Fibroblast of lung (primary cell): ENCODE data around the gene S100Z. TPM values are rescaled to one million over a fixed set of nuclear protein-coding genes. Genes with fewer than 3 reads are reported as not detected.

Experiments used
- DNase-seq, 2 donors: peaks; one replicate each; pipeline versions ENCODE4 v3.0.0 to v3.0.0-alpha.2; 2010; ENCODE audit warnings: low read depth in 2 of 2
- H2AFZ ChIP-seq: 2 replicates; pipeline ENCODE4 v1.5.1; 2012; ENCODE audit warnings: low read length, control low read depth, inconsistent platforms
- H3K27ac ChIP-seq: 2 replicates; pipeline ENCODE4 v1.5.1; 2011; ENCODE audit warnings: low read length, control low read depth; ENCODE audit not compliant: insufficient read depth
- H3K27me3 ChIP-seq: 2 replicates; pipeline ENCODE4 v1.5.1; 2011; ENCODE audit warnings: mild to moderate bottlenecking, low read length; ENCODE audit not compliant: control insufficient read depth, insufficient read depth
- H3K36me3 ChIP-seq: 2 replicates; pipeline ENCODE4 v1.5.1; 2011; ENCODE audit warnings: low read length; ENCODE audit not compliant: control insufficient read depth, insufficient read depth
- H3K4me1 ChIP-seq: 2 replicates; pipeline ENCODE4 v1.5.1; 2011; ENCODE audit warnings: low read length; ENCODE audit not compliant: control insufficient read depth, insufficient read depth; ENCODE audit errors: extremely low read depth
- H3K4me2 ChIP-seq: 2 replicates; pipeline ENCODE4 v1.5.1; 2011; ENCODE audit warnings: low read length, control low read depth; ENCODE audit not compliant: insufficient read depth; ENCODE audit errors: extremely low read depth
- H3K4me3 ChIP-seq, 4 experiments: fragments of 200-600 bp in 1 of 4; sonication (generic) in 1 of 4; replicated peaks in 1 of 4; 2 replicates each; pipeline ENCODE4 v1.5.1; 2011 to 2016; ENCODE audit warnings: low read length in 4 of 4, low read depth in 3 of 4, mild to moderate bottlenecking in 3 of 4, control low read depth in 2 of 4, inconsistent platforms in 1 of 4, mixed read lengths in 1 of 4; ENCODE audit not compliant: insufficient read depth in 1 of 4; ENCODE audit errors: control extremely low read depth in 1 of 4
- H3K79me2 ChIP-seq: 2 replicates; pipeline ENCODE4 v1.5.1; 2012; ENCODE audit warnings: mild to moderate bottlenecking, low read length, inconsistent platforms; ENCODE audit not compliant: control insufficient read depth, insufficient read depth
- H3K9ac ChIP-seq: 2 replicates; pipeline ENCODE4 v1.5.1; 2011; ENCODE audit warnings: mild to moderate bottlenecking, low read length, control low read depth; ENCODE audit not compliant: insufficient read depth
- H3K9me3 ChIP-seq: 2 replicates; pipeline ENCODE4 v1.5.1; 2012; ENCODE audit warnings: low read depth, low read length; ENCODE audit not compliant: control insufficient read depth, insufficient read depth
- H4K20me1 ChIP-seq: 2 replicates; pipeline ENCODE4 v1.5.1; 2011; ENCODE audit warnings: low read length; ENCODE audit not compliant: control insufficient read depth, insufficient read depth; ENCODE audit errors: extremely low read depth
- EZH2 ChIP-seq: IDR thresholded peaks from 2 replicates; pipeline ENCODE4 v1.5.1; 2012; ENCODE audit warnings: low read length, control low read depth, mild to moderate bottlenecking; ENCODE audit errors: missing control alignments
- polyA plus RNA-seq, 2 donors: library from polyadenylated mRNA; depleted of rRNA in 1 of 2; stranded (reverse) in 1 of 2; unstranded in 1 of 2; fragments of >200 nt; gene quantifications; 2 replicates each; pipeline ENCODE4 v1.2.1, GENCODE V29; 2011 to 2012; ENCODE audit warnings: missing spikeins in 1 of 2
- total RNA-seq: library from RNA; depleted of rRNA; stranded (reverse); fragments of >200 nt; gene quantifications from 2 replicates; pipeline ENCODE4 v1.2.1, GENCODE V29; 2014
- TF ChIP-seq, protein P1 (sequence below), 2 donors: IDR thresholded peaks in 1 of 2; conservative IDR thresholded peaks in 1 of 2; 1 replicate in 1 of 2; 2 replicates in 1 of 2; pipeline ENCODE4 v1.5.1; 2011 to 2012; ENCODE audit warnings: low read length in 2 of 2, control low read depth in 1 of 2, inconsistent platforms in 1 of 2, low read depth in 1 of 2, mild to moderate bottlenecking in 1 of 2

S100Z gene
- total and polyA plus RNA-seq, 2 donors (not counting 1 experiment from before 2014, with no cell fraction given): not detected

DNA sequence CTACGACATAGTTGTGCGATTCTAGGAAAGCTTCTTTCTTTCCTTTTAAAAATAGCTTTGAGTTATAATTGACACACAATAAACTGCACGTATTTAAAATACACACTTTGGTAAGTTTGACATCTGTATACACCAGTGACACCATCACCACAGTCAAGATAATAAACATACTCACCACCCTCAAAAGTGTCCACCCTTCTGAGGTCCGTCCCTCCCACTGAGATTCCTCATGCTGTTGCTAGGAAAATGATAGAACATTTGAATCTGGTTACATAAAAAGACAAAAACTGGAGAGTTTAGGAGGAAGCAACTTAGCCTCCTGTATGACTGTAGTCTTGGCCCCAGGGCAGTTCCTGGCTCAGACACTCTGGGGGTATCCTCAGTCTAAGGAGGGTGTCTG, 17.2 kb downstream of the S100Z start:
- Histone ChIP-seq H3K4me1 (no peaks in the 10 kb centered on the region), H4K20me1 (no peaks in the 10 kb centered on the region), H3K4me2 (peak overlapping the region; percentile 35), H3K27me3 (no peaks in the 10 kb centered on the region), H3K27ac (no peak overlapping the region), H3K4me3 (no peak overlapping the region), H3K9me3 (no peaks in the 10 kb centered on the region), H2AFZ (peak overlapping the region; percentile 40), H3K9ac (no peak overlapping the region), H3K79me2 (no peaks in the 10 kb centered on the region), H3K36me3 (no peaks in the 10 kb centered on the region)
- peak; percentile 5 to 36 for DNase-seq
- TF ChIP-seq EZH2: no peak

DNA sequence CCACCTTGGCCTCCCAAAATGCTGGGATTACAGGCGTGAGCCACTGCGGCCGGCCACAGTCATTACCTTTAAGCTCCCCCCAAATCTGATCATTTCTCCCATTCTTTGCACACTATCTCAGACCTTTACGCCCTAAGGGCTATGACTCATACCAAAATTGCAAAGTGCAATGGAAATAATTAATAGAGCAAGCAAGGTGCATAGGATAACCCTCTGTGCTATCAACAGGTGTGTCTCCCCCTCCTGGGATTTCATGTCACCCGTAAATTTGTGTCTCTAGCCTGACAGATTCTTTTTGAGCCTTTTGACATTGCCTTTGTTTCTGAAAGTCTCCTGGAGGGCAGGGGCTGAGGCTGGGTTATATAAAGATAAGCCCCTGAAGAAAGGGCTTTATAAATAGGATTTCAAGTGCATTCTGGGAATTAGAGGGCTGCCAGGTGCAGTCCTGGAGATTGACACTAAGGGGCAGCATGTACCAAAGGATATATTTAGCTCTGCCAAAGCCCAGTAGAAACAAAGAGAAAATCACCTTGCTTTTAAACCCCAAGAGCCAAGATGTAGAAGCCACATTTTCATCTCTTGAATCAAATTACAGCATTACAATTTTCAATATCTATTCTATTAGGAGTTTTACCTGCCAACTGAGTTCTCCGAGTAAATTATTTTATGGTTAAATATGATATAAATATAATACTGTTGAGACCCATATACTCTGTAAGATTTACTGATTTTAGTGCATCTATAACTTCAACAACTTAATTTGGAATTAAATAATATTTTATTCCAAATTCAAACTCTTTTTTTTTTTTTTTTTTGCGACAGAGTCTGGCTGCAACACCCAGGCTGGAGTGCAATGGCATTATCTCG, 18.2 kb downstream of the S100Z start:
- no peaks in the 10 kb centered on the region for H4K20me1 ChIP-seq
- H3K9me3 ChIP-seq: no peaks in the 10 kb centered on the region
- no peak overlapping the region for H3K27ac ChIP-seq
- DNase-seq: peak; percentile 51 to 78
- TF ChIP-seq, protein P1, sequence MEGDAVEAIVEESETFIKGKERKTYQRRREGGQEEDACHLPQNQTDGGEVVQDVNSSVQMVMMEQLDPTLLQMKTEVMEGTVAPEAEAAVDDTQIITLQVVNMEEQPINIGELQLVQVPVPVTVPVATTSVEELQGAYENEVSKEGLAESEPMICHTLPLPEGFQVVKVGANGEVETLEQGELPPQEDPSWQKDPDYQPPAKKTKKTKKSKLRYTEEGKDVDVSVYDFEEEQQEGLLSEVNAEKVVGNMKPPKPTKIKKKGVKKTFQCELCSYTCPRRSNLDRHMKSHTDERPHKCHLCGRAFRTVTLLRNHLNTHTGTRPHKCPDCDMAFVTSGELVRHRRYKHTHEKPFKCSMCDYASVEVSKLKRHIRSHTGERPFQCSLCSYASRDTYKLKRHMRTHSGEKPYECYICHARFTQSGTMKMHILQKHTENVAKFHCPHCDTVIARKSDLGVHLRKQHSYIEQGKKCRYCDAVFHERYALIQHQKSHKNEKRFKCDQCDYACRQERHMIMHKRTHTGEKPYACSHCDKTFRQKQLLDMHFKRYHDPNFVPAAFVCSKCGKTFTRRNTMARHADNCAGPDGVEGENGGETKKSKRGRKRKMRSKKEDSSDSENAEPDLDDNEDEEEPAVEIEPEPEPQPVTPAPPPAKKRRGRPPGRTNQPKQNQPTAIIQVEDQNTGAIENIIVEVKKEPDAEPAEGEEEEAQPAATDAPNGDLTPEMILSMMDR (conservative IDR thresholded peaks at IDR 0.05 in 1 of 2, IDR thresholded peaks at IDR 0.05 in 1 of 2; ENCODE audit: low read depth in 1 of 2, low read length in 2 of 2): peak; percentile 77 to 86
- TF ChIP-seq EZH2: no peak
- no peak overlapping the region for H3K4me2 ChIP-seq
- no peaks in the 10 kb centered on the region for H3K36me3 ChIP-seq
- no peak overlapping the region for H2AFZ ChIP-seq
- H3K79me2 ChIP-seq: no peaks in the 10 kb centered on the region
- H3K9ac ChIP-seq: no peak overlapping the region
- H3K27me3 ChIP-seq: no peaks in the 10 kb centered on the region
- no peaks in the 10 kb centered on the region for H3K4me1 ChIP-seq
- H3K4me3 ChIP-seq: no peak overlapping the region

DNA sequence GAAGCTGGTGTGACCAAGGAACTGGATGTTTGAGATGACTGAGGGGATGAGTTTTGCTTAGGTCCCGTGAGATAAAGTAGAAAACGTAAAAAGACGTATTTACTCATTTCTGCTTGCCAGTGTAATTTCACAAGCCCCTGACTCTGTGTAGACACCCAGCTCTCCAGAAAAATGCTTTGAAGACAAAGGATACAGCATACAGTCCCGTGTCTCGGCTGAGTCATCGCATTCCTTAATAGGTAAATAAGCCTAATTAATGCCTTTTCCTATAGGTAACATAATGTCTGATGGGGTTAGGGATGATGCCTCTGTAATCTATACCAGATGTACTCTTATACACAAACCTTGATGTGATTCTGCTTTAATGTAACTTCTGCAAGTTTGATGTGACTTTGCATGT, 20.2 kb downstream of the S100Z start:
- Histone ChIP-seq H4K20me1 (no peaks in the 10 kb centered on the region), H3K79me2 (no peaks in the 10 kb centered on the region), H3K27ac (no peak overlapping the region), H3K27me3 (no peaks in the 10 kb centered on the region), H3K4me3 (no peak overlapping the region), H3K36me3 (no peaks in the 10 kb centered on the region), H3K9me3 (no peaks in the 10 kb centered on the region), H3K4me1 (no peaks in the 10 kb centered on the region), H3K4me2 (no peak overlapping the region), H2AFZ (no peak overlapping the region), H3K9ac (no peak overlapping the region)
- DNase-seq: peak in 1 of 2 donors; percentile 28
- TF ChIP-seq, protein P1 (conservative IDR thresholded peaks at IDR 0.05 in 1 of 2, IDR thresholded peaks at IDR 0.05 in 1 of 2; ENCODE audit: low read depth in 1 of 2, low read length in 2 of 2): no peak
- no peak for TF ChIP-seq EZH2
